DND-41 (cell line): ENCODE measurements around the gene ANO6.

Experiments used
- EZH2 ChIP-seq: IDR thresholded peaks from 3 replicates; pipeline ENCODE4 v1.6.1; 2012; ENCODE audit warnings: borderline replicate concordance, low read depth, mild to moderate bottlenecking, moderate library complexity, low read length, inconsistent platforms; ENCODE audit not compliant: severe bottlenecking
- TF ChIP-seq, protein P1 (sequence below): IDR thresholded peaks from 2 replicates; pipeline ENCODE4 v1.5.1; 2012; ENCODE audit warnings: borderline replicate concordance, low read length, moderate library complexity, mild to moderate bottlenecking; ENCODE audit not compliant: poor library complexity, severe bottlenecking; ENCODE audit errors: extremely low read depth

DNA sequence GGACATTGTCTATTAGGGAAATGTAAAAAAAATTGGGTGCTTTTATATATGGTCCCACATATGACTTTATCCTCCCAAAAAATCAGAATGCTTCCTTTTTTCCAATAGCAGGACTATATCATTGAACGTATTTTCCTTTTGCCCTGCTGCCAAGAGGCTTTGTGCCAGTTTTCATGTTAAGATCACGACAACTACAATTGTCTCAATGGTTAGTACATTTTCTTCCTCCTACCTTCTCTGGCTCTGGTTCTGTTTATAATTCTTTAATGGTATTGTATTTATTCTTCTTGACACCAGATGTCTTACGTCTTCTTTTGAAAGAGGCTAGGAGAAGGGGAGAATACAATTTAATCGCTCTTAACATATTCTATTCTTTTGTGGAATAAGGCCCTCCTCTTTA, 106.9 kb downstream of the ANO6 start:
- TF ChIP-seq, protein P1, sequence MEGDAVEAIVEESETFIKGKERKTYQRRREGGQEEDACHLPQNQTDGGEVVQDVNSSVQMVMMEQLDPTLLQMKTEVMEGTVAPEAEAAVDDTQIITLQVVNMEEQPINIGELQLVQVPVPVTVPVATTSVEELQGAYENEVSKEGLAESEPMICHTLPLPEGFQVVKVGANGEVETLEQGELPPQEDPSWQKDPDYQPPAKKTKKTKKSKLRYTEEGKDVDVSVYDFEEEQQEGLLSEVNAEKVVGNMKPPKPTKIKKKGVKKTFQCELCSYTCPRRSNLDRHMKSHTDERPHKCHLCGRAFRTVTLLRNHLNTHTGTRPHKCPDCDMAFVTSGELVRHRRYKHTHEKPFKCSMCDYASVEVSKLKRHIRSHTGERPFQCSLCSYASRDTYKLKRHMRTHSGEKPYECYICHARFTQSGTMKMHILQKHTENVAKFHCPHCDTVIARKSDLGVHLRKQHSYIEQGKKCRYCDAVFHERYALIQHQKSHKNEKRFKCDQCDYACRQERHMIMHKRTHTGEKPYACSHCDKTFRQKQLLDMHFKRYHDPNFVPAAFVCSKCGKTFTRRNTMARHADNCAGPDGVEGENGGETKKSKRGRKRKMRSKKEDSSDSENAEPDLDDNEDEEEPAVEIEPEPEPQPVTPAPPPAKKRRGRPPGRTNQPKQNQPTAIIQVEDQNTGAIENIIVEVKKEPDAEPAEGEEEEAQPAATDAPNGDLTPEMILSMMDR, result no peak
- TF ChIP-seq EZH2, result no peak
